HFFc6 (cell line): ENCODE data around the gene AHNAK. TPM values are rescaled to one million over a fixed set of nuclear protein-coding genes. Genes with fewer than 3 reads are reported as not detected.

Experiments used
- DNase-seq: peaks from one replicate; pipeline ENCODE4 v3.0.0-alpha.2; 2018
- H3K27ac Mint-ChIP-seq: 2 replicates; pipeline ENCODE4 v1.8.0; 2020; ENCODE audit warnings: mild to moderate bottlenecking, mixed read lengths
- H3K27me3 Mint-ChIP-seq: 2 replicates; pipeline ENCODE4 v1.8.0; 2021; ENCODE audit warnings: mild to moderate bottlenecking, moderate library complexity, mixed read lengths; ENCODE audit not compliant: insufficient read depth
- H3K36me3 Mint-ChIP-seq: 2 replicates; pipeline ENCODE4 v1.8.0; 2021; ENCODE audit warnings: low read depth, mixed read lengths
- H3K4me1 Mint-ChIP-seq: 2 replicates; pipeline ENCODE4 v1.8.0; 2020; ENCODE audit warnings: low read depth, mixed read lengths
- H3K4me3 Mint-ChIP-seq: 2 replicates; pipeline ENCODE4 v1.8.0; 2020; ENCODE audit warnings: mild to moderate bottlenecking, moderate library complexity, mixed read lengths
- H3K9me3 Mint-ChIP-seq: 2 replicates; pipeline ENCODE4 v1.8.0; 2020; ENCODE audit warnings: mild to moderate bottlenecking, mixed read lengths
- total RNA-seq, 6 experiments: library from RNA; stranded (reverse); fragmentation: NEBNext Ultra II Directional; extraction: Animal tissue kit (Norgen Biotek cat#: 25700); gene quantifications; 2 replicates in 1 of 6; 3 replicates in 5 of 6; pipeline ENCODE4 v1.2.3, GENCODE V29; 2021
- TF ChIP-seq, protein P1 (sequence below): fragments of 200-600 bp; sonication (generic); IDR thresholded peaks from 2 replicates; pipeline ENCODE4 v1.5.0; 2021; ENCODE audit warnings: antibody characterized with exemption, mild to moderate bottlenecking

The AHNAK gene
- total RNA-seq, 6 experiments from 2014 or later, result 426 to 589 (median 452) TPM

DNA sequence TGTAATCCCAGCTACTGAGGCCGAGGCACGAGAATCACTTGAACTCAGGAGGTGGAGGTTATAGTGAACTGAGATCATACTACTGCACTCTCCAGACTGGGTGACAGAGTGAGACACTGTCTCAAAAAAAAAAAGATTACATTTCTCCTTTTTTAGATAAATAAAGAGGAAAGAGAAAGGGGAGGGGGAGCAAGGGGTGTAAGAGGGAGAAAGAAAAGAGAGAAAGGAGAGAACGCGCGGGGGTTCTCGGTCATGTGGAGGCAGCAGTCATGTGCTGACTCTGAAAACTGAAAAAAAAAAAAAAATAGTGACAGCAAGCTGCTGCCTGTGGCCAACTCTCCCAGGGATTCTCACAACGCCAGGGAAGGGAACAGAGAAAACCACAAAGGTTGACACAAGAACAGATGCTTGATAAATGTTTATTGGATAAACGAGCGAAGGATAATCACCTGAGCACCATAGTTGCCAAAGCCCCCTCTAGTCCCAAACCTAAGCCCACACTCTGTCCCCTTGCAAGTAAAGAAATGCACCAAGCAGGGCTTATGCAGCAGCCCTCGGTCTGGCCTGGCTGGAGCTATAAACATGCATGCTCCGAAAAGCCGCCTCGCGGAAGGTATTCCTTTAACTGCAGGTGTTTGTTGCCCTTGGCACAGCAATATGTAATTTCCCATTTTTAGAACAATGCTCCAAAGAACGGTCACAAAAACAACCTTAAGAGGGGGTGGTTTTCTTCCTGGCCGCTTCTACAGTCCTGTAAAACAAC, 113.3 kb downstream of the AHNAK start:
- DNase-seq, result no peak
- no peak overlapping the region for H3K27ac Mint-ChIP-seq
- no peaks in the 10 kb centered on the region for H3K36me3 Mint-ChIP-seq
- peaks cover 40% of the 10 kb centered on the region for H3K4me1 Mint-ChIP-seq
- peaks cover 3% of the 10 kb centered on the region; the same call in 1 of the 2 replicates for H3K27me3 Mint-ChIP-seq
- TF ChIP-seq, protein P1, sequence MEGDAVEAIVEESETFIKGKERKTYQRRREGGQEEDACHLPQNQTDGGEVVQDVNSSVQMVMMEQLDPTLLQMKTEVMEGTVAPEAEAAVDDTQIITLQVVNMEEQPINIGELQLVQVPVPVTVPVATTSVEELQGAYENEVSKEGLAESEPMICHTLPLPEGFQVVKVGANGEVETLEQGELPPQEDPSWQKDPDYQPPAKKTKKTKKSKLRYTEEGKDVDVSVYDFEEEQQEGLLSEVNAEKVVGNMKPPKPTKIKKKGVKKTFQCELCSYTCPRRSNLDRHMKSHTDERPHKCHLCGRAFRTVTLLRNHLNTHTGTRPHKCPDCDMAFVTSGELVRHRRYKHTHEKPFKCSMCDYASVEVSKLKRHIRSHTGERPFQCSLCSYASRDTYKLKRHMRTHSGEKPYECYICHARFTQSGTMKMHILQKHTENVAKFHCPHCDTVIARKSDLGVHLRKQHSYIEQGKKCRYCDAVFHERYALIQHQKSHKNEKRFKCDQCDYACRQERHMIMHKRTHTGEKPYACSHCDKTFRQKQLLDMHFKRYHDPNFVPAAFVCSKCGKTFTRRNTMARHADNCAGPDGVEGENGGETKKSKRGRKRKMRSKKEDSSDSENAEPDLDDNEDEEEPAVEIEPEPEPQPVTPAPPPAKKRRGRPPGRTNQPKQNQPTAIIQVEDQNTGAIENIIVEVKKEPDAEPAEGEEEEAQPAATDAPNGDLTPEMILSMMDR, result no peak
- no peaks in the 10 kb centered on the region for H3K9me3 Mint-ChIP-seq
- no peak overlapping the region for H3K4me3 Mint-ChIP-seq

DNA sequence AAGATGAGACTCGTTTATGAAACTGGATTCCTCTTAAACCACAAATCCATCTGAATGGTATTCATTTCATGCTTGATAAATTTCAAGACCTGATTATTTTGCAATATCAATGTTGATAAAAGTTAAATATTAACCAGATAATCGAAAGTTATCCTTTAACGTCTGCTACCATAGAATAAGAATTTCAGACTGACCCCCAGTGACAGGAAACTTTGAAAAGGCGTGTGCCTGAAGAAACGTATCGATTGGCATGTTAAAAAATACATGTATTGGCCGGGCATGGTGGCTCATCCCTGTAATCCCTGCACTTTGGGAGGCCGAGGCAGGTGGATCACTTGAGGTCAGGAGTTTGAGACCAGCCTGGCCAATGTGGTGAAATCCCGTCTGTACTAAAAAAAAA, 113.9 kb downstream of the AHNAK start:
- H3K27ac Mint-ChIP-seq, result no peak overlapping the region; the same call in 1 of the 2 replicates
- no peak overlapping the region for H3K4me3 Mint-ChIP-seq
- no peak for DNase-seq
- peaks cover 46% of the 10 kb centered on the region for H3K4me1 Mint-ChIP-seq
- peaks cover 3% of the 10 kb centered on the region; the same call in 1 of the 2 replicates for H3K27me3 Mint-ChIP-seq
- no peaks in the 10 kb centered on the region for H3K9me3 Mint-ChIP-seq
- TF ChIP-seq, protein P1, result no peak
- no peaks in the 10 kb centered on the region for H3K36me3 Mint-ChIP-seq

DNA sequence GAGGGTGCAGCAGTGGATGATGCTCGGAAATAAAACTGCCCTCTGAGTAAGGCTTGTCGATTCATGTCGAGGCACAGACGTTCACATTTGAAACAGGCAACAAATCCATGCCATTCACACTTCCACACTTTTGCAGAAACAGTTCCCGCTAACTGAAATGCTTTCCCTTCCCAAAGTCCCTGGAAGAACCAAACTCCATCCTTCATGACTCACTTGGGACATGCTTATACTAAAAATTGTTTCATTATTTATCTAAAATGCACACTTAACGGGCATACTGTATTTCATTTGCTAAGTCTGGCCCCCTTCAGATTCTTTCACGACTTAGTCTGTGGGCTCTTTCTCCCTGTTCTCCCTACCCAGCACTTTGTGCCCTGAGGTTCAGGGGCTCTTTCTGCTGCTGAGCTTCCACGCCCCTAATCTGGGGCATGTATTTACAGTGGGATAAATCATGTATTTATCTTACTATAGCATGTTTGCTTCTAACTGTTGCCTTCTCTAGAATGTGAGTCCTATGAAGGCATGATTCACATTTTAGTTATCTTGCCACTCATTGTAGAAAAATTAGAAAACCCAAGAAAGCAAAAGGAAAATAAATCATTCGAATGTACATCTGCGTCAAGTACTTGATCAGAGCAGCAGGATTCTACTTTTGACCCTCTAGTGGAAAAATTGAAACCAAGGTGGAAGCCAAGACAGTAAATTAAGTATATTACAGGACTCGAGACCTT, 115.3 kb downstream of the AHNAK start:
- peak; percentile 90 for DNase-seq
- Mint-ChIP-seq H3K27ac (peak overlapping the region; percentile 82), H3K4me1 (peaks cover 59% of the 10 kb centered on the region), H3K36me3 (no peaks in the 10 kb centered on the region), H3K4me3 (peak overlapping the region; percentile 76), H3K9me3 (no peaks in the 10 kb centered on the region), H3K27me3 (peaks cover 3% of the 10 kb centered on the region; the same call in 1 of the 2 replicates)
- TF ChIP-seq, protein P1, result 0 out of 2 replicates have a peak, but pooled peaks have one; percentile 21

DNA sequence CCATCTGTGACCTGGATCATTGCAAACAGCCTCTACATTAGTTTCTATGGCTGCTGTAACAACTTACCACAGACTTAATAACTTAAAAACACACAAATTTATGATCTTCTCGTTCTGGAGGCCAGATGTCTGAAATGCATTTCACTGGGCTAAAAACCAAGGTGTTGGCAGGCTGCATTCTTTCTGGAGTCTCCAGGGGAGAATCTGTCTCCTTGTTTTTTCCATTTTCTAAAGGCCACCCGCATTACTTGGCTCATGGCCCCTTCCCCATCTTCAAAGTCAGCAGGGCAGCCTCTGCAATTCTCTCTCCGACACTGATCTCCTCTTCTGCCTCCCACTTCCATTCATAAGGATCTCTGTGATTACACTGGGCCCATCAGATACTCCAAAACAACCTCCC, 116.2 kb downstream of the AHNAK start:
- no peak for DNase-seq

DNA sequence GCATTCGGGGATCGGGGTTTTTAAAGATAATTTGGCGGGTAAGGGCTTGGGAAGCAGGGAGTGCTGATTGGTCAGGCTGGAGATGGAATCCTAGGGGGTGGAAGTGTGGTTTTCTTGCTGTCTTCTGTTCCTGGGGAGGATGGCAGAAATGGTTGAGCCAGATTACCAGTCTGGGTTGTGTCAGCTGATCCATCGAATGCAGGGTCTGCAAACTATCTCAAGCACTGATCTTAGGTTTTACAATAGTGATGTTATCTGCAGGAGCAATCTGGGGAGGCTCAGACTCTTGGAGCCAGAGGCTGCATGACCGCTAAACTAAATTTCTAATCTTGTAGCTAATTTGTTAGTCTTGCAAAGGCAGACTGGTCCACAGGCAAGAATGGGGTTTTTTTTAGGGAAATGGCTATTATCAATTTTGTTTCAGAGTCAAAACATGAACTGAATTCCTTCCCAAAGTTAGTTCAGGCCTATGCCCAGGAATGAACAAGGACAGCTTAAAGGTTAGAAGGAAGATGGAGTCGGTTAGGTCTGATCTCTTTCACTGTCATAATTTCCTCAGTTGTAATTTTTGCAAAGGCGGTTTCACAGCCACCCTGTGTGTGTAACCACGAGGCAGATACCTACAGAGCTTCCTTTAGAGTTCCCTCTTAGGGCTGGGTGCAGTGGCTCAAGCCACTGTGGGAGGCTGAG, 117.6 kb downstream of the AHNAK start:
- H3K9me3 Mint-ChIP-seq, result no peaks in the 10 kb centered on the region
- TF ChIP-seq, protein P1, result no peak
- H3K4me1 Mint-ChIP-seq, result peaks cover 65% of the 10 kb centered on the region
- H3K27ac Mint-ChIP-seq, result peak overlapping the region; percentile 89
- DNase-seq, result no peak
- H3K27me3 Mint-ChIP-seq, result peaks cover 6% of the 10 kb centered on the region
- H3K36me3 Mint-ChIP-seq, result no peaks in the 10 kb centered on the region
- peak overlapping the region; percentile 55 for H3K4me3 Mint-ChIP-seq

More for the DNA sequence above, 116.2 kb downstream of the AHNAK start:
- Mint-ChIP-seq H3K4me1 (peaks cover 65% of the 10 kb centered on the region), H3K9me3 (no peaks in the 10 kb centered on the region), H3K36me3 (no peaks in the 10 kb centered on the region), H3K27me3 (peaks cover 3% of the 10 kb centered on the region; the same call in 1 of the 2 replicates), H3K4me3 (peak overlapping the region; percentile 76), H3K27ac (peak overlapping the region; percentile 82)
- TF ChIP-seq, protein P1, result no peak
